GM06990 (cell line): ENCODE results near the gene LAMTOR5.
"Not testable (repeated sequence)": the region's sequence is repeated elsewhere in the genome, so short reads cannot be mapped to it uniquely, and the experiment has no call there.

Source experiments
- DNase-seq: peaks from one replicate; pipeline ENCODE4 v3.0.0-alpha.2; 2011; ENCODE audit not compliant: insufficient read length; ENCODE audit errors: extremely low read depth
- H3K27me3 ChIP-seq: replicated peaks from 2 replicates; pipeline ENCODE4 v1.6.0; 2011; ENCODE audit warnings: low read length; ENCODE audit not compliant: control insufficient read depth, insufficient read depth
- H3K36me3 ChIP-seq: 2 replicates; pipeline ENCODE4 v1.5.1; 2011; ENCODE audit warnings: low read length; ENCODE audit not compliant: control insufficient read depth, insufficient read depth
- H3K4me3 ChIP-seq: replicated peaks from 2 replicates; pipeline ENCODE4 v1.5.1; 2011; ENCODE audit warnings: low read depth, mild to moderate bottlenecking, control low read depth, low read length
- CTCF ChIP-seq: IDR thresholded peaks from 2 replicates; pipeline ENCODE4 v1.5.1; 2011; ENCODE audit warnings: low read length, control low read depth, mild to moderate bottlenecking, inconsistent platforms; ENCODE audit not compliant: insufficient read depth, poor library complexity, severe bottlenecking

Gene LAMTOR5

GRCh38 chr1:110425612-110426152 lies 18.2 kb upstream of the LAMTOR5 start:
- no peak for TF ChIP-seq CTCF
- no peak for DNase-seq
- H3K27me3 ChIP-seq: no peaks in the 10 kb centered on the region
- H3K4me3 ChIP-seq: no peak overlapping the region
- H3K36me3 ChIP-seq: no peaks in the 10 kb centered on the region

GRCh38 chr1:110424699-110425611 lies 17.5 kb upstream of the LAMTOR5 start:
- Histone ChIP-seq H3K27me3 (no peaks in the 10 kb centered on the region), H3K36me3 (no peaks in the 10 kb centered on the region), H3K4me3 (no peak overlapping the region)
- TF ChIP-seq CTCF: no peak
- DNase-seq: no peak

GRCh38 chr1:110420874-110421793 lies 13.6 kb upstream of the LAMTOR5 start:
- Histone ChIP-seq H3K4me3 (no peak overlapping the region), H3K27me3 (no peaks in the 10 kb centered on the region), H3K36me3 (no peaks in the 10 kb centered on the region)
- TF ChIP-seq CTCF: no peak
- DNase-seq: no peak

- no peaks in the 10 kb centered on the region for H3K27me3 ChIP-seq
- no peak overlapping the region for H3K4me3 ChIP-seq
- no peak for TF ChIP-seq CTCF
- DNase-seq: no peak
- H3K36me3 ChIP-seq: no peaks in the 10 kb centered on the region
Measured at GRCh38 chr1:110420023-110420662, 12.6 kb upstream of the LAMTOR5 start.

- Histone ChIP-seq H3K36me3 (no peaks in the 10 kb centered on the region), H3K27me3 (no peaks in the 10 kb centered on the region), H3K4me3 (no peak overlapping the region)
- no peak for TF ChIP-seq CTCF
- DNase-seq: no peak
Measured at GRCh38 chr1:110418729-110419128, 11.2 kb upstream of the LAMTOR5 start.

- DNase-seq, H3K4me3 ChIP-seq, H3K27me3 ChIP-seq, H3K36me3 ChIP-seq: not testable (repeated sequence)
Measured at GRCh38 chr1:110413045-110413444, 5.6 kb upstream of the LAMTOR5 start.
